ENCODE data around the gene DOCK6.

Gene DOCK6

GRCh38 chr19:11244846-11245589, 17.3 kb downstream of the DOCK6 start:
- DNase-seq = no peak

- DNase-seq = no peak
These were observed 18.5 kb downstream of the DOCK6 start for GRCh38 chr19:11243798-11244169.

- peak; percentile 87 to 95 (median 94) for DNase-seq
These were observed 19.2 kb downstream of the DOCK6 start for GRCh38 chr19:11242864-11243797.

DNA sequence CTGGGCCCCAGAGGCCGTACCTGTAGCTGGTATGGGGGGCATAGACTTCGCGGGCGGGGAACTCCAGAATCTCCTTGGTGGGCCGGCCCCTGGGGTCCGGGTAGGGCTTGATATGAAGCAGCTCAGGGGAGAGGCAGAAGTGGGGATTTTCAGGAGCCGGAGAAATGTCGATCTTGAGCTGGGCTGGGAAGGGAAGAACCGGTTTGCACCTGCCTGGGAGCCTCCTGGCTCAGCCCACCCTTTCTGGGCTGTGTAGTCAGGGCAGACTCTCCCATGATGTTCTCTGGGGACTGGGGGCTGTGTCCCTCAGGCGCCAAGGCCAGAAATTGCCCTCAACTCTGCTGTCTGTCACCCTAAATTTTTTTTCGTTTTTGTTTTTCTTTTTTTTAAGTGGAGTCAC, 20.3 kb downstream of the DOCK6 start:
- DNase-seq = no peak

- DNase-seq = no peak
These were observed 22.3 kb downstream of the DOCK6 start for GRCh38 chr19:11240008-11240444.

DNA sequence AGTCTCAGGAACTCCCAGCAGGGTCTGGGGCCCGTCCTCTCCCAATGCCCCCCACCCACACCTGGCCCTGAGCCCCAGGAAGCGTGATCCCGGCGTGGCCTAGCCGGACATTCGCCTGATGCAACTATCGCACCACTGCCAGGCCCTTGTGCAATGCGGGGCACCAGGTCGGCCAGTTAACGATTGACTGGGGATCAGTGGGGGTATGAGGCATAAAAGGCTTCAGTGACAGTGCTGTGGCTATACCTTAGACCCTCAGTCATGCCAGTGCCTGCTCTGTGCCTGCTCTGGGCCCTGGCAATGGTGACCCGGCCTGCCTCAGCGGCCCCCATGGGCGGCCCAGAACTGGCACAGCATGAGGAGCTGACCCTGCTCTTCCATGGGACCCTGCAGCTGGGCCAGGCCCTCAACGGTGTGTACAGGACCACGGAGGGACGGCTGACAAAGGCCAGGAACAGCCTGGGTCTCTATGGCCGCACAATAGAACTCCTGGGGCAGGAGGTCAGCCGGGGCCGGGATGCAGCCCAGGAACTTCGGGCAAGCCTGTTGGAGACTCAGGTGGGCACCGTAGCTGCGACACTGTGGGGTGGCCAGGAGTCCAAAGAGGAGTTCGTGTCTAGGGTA, 22.8 kb downstream of the DOCK6 start, which contains the start of gene ANGPTL8:
ANGPTL8 (plus strand) TSS at position 243 of the 624 bp plus-strand sequence; CDS start at position 262, 19 bp downstream.
- no peak for DNase-seq

DNA sequence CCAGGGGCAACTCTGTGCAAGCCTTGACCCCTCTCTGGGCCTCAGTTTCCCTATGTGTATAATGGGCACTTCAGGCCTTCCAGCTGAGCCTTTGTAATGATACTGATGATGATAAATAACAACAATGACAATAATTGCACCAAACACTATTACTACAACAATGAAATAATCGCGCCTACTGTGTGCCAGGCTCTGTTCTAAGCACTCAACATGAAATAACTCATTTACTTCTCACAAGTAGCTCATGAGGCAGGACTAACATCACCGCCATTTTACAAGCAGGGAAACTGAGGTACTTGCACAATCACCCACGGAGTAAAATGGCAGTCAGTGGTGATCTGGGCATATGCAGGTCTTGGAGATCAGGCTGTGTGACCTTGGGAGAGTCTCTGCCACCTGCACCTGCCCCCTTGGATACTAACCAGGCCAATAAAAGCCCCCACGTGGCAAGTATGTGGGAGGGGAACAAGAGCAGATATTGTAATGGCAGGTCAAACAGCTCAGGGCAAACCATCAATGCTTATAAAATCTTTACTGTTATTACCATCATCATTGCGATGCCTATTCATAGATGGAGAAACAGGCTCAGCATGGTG, 23.4 kb downstream of the DOCK6 start:
- no peak for DNase-seq

- no peak for DNase-seq
These were observed 24.3 kb downstream of the DOCK6 start for GRCh38 chr19:11238041-11238440.

GRCh38 chr19:11237321-11237720, 25.0 kb downstream of the DOCK6 start:
- DNase-seq = no peak

- no peak for DNase-seq
These were observed 25.7 kb downstream of the DOCK6 start for GRCh38 chr19:11236324-11237301.

DNA sequence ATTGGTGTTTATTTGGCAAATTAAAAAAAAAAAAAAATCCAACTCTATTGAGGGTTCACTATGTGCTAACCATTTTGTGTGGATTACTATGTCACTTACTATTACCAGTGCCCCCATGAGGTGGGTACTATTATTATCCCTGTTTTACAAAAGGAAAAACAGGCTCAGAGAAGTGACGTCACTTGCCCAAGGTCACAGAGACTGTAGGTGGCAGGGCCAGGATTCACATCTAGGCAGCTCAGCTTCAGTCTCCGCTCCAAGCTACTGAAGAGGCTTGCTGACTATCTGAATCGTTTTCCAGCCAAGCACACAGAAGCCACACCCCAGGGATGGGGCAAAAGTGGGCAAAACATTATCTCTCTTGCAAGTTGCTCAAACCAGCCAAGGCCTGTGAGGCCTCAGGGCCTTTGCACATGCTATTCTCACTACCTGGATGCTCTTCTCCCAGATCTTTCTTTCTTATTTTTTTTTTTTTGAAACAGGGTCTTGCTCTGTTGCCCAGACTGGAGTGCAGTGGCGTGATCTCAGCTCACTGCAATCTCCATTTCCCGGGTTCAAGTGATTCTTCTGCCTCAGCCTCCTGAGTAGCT, 27.7 kb downstream of the DOCK6 start:
- DNase-seq = no peak

DNA sequence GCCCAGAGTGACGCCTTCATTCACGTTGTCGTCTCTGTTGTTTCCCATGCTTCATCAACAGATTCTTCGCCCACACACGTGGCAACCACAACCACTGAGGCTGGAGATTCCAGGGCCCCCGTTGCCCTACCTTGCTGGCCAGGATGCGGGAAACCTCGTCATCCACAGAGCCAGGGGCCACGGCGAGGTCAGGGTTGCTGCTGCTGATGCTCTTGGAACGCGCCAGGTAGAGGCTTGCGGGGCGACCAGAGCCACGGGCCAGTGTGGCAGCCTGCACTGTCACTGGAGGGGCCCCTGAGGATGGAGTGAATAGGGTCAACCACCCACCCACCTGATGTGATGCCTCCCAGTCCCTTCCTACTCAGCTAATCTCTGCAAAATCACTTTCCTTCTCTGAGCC, 29.3 kb downstream of the DOCK6 start:
- no peak for DNase-seq

GRCh38 chr19:11232555-11232954, 29.8 kb downstream of the DOCK6 start:
- no peak for DNase-seq

GRCh38 chr19:11230621-11231386, 31.5 kb downstream of the DOCK6 start:
- DNase-seq = no peak

DNA sequence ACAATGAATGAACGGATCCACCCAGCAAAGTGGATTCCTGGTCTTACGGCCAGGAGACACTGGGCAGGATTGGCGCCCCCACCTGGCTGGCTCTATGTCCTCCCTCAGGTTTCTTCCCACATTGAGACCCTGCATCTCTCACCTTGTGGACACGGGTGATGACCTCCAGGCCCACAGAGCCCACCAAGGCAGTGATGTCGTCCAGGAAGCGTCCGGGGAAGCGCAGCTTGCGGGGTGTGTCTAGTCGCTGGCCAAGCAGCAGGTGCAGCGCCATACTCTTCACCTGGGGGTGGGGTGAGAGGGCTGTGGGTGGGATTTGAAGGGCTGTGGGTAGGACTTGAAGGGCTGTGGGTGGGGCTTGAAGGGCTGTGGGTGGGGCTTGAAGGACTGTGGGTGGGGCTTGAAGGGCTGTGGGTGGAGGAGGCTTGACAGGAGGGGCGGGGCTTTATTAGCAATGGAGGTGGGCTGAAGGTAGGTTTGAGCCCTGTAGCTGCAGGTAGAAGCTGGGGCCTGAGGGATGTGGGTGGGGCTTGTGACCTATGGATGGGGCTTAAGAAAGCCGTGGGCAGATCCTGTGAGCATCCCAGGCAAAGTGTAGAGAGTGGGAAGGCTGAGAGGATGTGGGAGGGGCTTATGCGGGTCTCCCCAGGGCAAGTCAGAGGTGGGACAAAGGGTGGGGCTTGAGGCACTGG, 35.0 kb downstream of the DOCK6 start:
- no peak for DNase-seq

DNA sequence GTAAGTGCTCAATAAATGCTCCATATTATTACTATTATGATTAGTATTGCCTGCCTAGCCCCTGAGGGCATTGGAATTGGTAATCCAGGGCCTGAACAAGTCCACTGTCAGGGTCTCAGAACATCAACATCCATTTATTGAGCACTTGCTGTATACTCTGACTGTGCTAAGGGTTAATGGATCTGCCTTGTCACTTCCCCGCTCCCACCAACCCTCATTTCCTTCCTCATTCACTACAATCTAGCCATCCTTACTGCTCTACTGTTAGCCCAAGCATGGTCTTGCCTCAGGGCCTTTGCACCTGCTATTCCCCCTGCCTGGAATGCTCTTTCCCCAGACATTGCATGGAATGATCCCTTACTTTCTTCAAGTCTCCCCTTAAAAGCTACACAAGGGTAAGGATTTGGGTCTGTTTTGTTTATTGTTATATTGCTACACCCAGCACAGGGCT, 35.6 kb downstream of the DOCK6 start:
- DNase-seq = no peak

- DNase-seq = no peak
These were observed 36.5 kb downstream of the DOCK6 start for GRCh38 chr19:11225815-11226214.

DNA sequence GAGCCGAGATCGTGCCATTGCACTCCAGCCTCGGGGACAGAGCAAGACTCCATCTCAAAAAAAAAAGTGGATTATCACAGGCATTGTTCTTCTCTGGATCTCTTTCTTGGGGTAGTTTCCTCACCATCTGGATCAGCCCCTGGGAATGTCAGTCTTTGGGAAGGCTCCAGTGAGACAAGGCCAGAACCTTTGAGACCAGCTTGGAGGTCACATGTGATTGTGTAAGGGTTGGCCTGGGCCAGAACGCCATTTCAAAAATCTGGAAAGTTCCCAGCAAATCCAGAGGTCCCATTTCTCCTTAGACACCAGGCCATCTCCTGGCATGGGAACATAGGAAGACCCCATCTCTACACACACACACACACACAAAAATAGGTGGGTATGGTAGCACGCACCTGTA, 37.2 kb downstream of the DOCK6 start:
- DNase-seq = no peak

DNA sequence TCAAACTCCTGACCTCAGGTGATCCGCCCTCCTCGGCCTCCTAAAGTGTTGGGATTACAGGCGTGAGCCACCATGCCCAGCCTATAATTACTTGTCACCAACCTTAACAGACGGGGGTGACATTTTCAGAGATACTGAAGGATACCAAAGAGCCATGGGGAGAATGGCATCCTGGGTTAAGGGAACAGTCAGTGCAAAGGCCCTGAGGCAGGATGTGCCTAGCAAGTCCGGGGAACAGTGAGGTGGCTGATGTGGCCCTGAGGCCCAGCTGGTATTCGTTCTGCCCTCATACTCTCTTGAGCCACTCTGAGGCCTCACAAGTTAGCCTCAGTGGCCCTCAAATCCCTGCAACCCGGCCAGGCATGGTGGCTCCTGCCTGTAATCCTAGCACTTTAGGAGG, 37.9 kb downstream of the DOCK6 start:
- no peak for DNase-seq

DNA sequence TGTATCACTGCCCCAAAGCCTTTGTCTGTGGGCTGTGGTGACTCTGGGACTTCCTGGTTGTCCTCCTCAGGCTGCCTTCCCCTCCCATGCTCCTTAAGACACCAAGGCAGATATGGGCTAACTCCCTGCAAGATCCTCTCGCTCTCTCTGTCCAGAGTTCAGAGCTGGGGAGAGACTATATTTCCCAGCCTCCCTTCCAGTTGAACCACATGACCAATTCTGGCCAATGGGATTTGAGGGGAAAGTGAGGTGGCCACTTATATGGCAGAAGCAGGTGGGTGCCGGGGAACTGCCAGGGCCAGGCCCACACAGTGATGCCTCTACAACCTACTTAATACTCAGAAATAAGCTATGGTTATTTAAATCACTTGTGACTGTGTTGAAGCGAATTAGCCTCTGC, 39.1 kb downstream of the DOCK6 start:
- DNase-seq = no peak
